NCI-H82 treated with DMSO at 0.1 percent for 48 hours (cell line): ENCODE data around the gene OTUB1.

Experiments
- DNase-seq: peaks from one replicate; lab custom pipeline; 2025; ENCODE audit not compliant: unreplicated experiment; lab: John Stamatoyannopoulos, UW

OTUB1 gene

DNA sequence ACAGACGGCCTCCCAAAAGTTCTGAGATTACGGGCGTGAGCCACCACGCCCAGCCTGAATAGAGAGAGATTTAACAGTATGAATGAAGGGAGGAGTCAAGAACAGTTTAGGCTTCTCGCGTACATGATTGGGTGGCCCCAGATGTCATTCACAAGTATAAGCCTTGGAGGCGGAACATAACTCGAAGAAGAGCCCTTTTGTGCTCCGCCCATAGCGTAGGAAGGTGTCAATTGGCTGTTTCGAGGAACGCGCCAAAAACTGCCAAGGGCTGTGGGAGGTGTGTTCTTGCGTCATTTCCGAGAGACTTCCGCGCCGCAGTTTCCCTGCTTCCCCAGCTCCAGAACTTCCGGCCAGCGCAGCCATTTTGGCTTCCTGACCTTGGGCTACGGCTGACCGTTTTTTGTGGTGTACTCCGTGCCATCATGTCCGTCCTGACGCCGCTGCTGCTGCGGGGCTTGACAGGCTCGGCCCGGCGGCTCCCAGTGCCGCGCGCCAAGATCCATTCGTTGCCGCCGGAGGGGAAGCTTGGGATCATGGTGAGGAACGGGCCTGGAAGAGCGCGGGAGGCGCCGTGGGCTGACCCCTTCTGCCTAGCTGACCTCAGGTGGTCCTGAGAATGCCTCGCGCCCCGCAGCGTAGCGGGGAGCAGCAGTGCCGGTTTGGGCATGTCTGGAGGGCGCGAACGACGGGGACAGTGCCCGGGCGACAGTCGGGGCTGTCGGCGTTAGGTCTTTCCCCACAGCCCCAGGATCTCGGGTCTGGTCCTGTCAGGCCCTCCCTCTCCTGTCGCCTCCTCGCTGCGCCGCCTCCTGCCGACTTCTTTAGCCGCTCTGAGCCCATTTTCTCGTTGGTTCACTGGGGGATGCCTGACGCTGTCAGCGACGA is 11.7 kb upstream of the OTUB1 start, which contains the start of gene COX8A:
COX8A (plus strand) TSS at position 362 of the 885 bp plus-strand sequence; CDS start at position 423, 61 bp downstream.
- peak; percentile 97 for DNase-seq

DNA sequence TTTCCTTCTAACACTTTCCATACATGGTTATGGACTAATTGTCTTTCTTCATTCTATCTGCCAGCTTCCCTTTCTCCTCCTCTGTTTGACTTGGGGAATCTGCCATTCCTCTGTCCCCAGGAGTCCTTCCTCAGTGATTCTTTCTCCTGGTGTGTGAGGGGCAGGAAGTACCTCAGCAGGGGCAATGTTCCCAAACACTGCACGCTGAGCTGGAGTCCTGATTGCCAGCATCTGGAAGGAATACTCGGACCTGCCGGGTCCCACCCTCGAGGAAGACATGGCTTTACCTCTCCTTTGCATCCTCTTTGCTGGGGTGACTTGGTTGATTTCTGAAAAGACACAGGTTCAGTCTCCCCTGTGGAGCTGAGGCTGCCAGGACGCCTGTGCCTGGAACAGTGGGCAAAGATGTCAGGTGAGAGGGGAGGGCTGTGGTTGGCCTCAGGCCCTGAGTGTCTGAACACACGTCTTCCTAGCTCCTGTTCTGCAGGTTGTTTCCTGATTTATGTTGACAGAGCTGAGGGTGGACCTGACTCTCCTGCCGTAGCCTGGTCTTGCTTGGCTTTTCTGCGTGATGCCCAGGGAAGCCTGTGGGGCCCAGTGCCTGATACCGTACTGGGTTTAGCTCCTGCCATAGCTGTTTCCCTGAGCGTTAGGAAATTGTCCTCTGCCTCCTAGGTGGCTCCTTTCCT is 7.5 kb upstream of the OTUB1 start:
- DNase-seq, result no peak

- no peak for DNase-seq
These were observed 6.8 kb upstream of the OTUB1 start for GRCh38 chr11:63979426-63979825.

- no peak for DNase-seq
These were observed 454 bp upstream of the OTUB1 start for GRCh38 chr11:63985812-63986155.

- DNase-seq, result no peak
These were observed 785 bp downstream of the OTUB1 start for GRCh38 chr11:63986932-63987513.

- no peak for DNase-seq
These were observed 5.3 kb downstream of the OTUB1 start for GRCh38 chr11:63991558-63991957.

DNA sequence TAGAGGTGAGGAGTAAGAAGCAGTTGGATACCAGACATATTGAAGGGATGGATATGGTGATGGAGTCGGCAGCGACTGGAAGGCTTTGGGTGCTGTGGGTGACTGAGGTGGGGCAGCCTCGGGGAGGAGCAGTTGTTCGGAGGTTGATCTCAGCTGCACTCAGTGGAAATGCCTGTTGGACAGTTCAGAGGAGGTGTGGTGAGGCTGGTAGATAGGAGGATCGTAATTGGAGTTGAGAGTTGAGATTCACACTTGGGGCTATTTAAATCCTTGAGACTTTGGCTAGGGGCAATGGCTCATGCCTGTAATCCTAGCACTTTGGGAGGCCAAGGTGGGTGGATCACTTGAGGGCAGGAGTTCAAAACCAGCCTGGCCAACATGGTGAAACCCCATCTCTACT is 6.9 kb downstream of the OTUB1 start:
- no peak for DNase-seq

- DNase-seq, result no peak
These were observed 7.8 kb downstream of the OTUB1 start for GRCh38 chr11:63993993-63994392.

DNA sequence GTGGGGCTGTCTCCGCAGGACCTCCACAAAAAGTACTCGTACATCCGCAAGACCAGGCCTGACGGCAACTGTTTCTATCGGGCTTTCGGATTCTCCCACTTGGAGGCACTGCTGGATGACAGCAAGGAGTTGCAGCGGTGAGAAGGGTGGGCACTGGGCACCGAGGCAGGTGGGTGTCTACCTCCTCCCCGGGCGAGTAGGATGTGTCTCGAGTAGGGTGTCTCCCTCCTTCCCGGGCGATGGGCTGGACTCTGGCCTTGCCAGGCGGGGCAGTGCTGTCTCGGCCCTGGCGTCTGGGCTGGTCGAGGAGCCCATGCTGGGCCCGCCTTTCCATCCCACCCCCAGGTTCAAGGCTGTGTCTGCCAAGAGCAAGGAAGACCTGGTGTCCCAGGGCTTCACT is 10.3 kb downstream of the OTUB1 start:
- no peak for DNase-seq

DNA sequence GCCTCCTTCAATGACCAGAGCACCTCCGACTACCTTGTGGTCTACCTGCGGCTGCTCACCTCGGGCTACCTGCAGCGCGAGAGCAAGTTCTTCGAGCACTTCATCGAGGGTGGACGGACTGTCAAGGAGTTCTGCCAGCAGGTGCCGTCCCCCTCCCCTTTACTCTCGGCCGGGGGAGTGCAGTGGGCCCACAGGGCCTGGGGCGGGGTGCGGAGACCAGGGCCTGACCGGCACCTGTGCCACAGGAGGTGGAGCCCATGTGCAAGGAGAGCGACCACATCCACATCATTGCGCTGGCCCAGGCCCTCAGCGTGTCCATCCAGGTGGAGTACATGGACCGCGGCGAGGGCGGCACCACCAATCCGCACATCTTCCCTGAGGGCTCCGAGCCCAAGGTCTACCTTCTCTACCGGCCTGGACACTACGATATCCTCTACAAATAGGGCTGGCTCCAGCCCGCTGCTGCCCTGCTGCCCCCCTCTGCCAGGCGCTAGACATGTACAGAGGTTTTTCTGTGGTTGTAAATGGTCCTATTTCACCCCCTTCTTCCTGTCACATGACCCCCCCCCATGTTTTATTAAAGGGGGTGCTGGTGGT is 11.0 kb downstream of the OTUB1 start:
- DNase-seq, result no peak

- DNase-seq, result no peak
These were observed 11.6 kb downstream of the OTUB1 start for GRCh38 chr11:63997801-63998337.

GRCh38 chr11:63998558-63999348 is 12.5 kb downstream of the OTUB1 start:
- no peak for DNase-seq

GRCh38 chr11:63999349-64000025 is 13.2 kb downstream of the OTUB1 start:
- no peak for DNase-seq

DNA sequence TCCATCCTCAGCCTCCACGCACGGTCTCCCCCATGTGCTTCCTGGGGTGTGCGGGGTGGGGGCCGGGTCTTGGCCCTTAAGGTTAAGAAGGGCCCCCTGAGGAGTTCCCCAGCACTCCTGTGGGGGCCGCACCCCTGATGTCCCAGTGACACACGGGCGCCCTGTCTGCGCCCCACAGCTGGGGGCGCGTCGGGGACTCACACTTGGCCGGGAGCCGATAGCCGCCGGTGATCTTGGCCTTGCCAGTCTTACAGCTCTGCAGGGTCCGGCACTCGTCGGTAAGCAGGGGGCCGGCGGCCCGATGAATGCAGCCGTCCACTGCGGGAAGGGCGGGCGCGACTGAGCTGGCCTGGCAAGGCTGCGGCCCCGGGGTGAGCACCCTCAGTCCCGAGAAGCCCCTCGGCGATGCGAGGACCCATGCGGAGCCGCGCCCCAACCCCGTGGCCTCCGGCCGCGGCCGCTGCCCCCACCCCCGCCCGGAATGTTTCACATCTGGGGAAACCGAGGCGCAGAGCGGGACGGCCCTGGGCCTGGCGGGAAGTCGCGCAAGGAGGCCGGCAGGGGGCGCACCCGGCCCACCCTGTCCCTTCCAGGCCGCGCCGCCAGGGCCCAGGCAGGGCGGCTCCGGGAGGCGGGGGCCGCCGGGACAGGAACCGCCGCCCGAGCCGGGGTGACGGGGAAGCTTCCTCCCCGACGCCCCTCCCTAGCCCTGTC is 13.9 kb downstream of the OTUB1 start:
- no peak for DNase-seq

DNA sequence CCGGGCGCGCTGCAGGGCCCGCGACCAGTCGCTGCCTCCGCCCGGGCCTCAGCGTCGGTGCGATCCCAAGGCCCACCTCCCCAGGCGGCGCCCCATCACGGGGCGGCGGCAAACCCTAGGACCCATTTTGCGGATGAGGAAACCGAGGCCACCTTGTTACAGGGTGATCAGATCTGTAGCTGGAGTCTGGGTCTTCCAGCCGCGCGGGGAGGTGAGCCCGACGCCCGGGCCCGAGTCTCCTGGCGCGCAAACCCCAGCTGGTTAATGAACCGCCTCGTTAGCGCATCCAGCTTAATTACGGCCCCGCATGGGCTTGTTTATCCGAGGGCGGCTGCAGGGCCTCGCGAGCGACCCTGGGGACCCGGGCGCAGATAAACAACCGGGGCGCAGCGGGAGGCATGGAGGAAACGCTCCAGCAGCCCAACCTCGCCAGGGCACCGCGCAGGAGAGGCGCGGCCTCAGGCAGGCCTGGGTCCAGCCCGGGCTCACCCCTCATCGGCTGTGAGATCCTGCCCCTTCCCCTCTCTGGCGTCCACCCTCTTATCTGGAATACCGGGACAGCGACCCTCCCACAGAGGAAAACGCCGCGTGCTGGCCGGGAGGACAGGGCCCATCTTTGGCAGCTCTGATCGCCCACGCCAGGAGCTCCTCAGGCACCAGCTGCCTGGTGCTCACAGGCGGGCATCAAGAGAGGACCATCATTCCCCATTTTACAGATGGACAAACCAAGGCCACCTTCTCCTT is 14.7 kb downstream of the OTUB1 start:
- DNase-seq, result no peak

- no peak for DNase-seq
These were observed 15.5 kb downstream of the OTUB1 start for GRCh38 chr11:64001484-64002420.

DNA sequence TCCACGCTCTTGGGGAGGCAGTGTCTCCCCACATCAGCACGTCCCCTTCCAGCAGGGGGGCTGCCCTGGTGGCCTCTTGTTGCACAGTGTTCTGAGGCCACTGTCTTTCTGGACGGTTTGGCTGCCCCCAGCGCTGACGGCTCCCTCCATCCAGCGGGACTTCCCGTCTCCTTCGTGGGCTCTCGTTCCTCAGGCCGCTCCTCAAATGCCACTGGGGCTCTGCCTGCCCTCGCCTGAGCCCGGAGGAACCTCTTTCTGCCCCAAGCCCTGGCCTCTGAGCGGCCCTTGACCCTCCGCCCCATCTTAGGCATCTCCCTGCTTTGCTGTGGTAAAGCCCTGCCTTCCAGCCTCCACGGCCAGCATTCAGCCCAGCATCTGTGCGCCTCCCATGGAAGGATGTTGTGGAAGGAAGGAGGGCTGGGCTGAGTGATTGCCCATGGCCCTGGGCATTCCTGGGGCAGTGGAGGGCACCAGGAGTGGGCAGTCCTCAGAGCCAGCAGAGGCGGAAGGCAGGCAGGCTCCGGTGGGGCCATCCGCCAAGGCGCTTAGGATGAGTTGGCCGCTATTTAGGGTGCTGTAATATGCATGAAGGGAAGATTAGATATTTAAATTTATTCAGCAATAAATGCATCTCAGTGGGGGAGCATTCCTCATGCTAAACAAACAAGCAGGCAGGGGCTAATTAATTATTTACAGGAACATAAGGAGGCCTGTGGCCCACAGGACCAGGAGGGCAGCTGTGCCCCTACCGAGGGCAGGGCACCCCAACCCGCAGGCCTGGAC is 17.8 kb downstream of the OTUB1 start:
- DNase-seq, result no peak
